HCT116 (cell line): ENCODE measurements around the gene TGFBR3.

Source experiments
- CTCF ChIP-seq, 3 experiments: fragments of 200-600 bp in 1 of 3; sonication (generic) in 1 of 3; IDR thresholded peaks in 2 of 3; conservative IDR thresholded peaks in 1 of 3; 2 replicates each; pipeline ENCODE4 v1.5.1; 2012 to 2017; ENCODE audit warnings: low read depth in 2 of 3, low read length in 2 of 3, antibody characterized with exemption in 1 of 3, borderline replicate concordance in 1 of 3, control low read depth in 1 of 3, mild to moderate bottlenecking in 1 of 3, mixed read lengths in 1 of 3, mixed run types in 1 of 3, moderate library complexity in 1 of 3; ENCODE audit not compliant: insufficient read depth in 1 of 3
- JUND ChIP-seq: IDR thresholded peaks from 2 replicates; pipeline ENCODE4 v1.6.1; 2012
- MAX ChIP-seq: IDR thresholded peaks from 2 replicates; pipeline ENCODE4 v1.6.1; 2012
- POLR2A ChIP-seq: IDR thresholded peaks from 2 replicates; pipeline ENCODE4 v1.7.0; 2011; ENCODE audit warnings: borderline replicate concordance; ENCODE audit not compliant: insufficient read depth, insufficient read length; ENCODE audit errors: extremely low read depth
- POLR2AphosphoS5 ChIP-seq: IDR thresholded peaks from 2 replicates; pipeline ENCODE4 v1.6.1; 2011; ENCODE audit warnings: mild to moderate bottlenecking, low read depth, low read length, moderate library complexity
- REST ChIP-seq: IDR thresholded peaks from 2 replicates; pipeline ENCODE4 v1.6.1; 2012; ENCODE audit warnings: low read depth
- TCF7L2 ChIP-seq: IDR thresholded peaks from 2 replicates; pipeline ENCODE4 v1.7.0; 2011; ENCODE audit warnings: borderline replicate concordance, inconsistent platforms; ENCODE audit not compliant: insufficient read depth, insufficient read length; ENCODE audit errors: extremely low read depth
- YY1 ChIP-seq: IDR thresholded peaks from 2 replicates; pipeline ENCODE4 v1.6.1; 2011; ENCODE audit warnings: low read length, low read depth, moderate library complexity, mild to moderate bottlenecking; ENCODE audit not compliant: insufficient replicate concordance; ENCODE audit errors: extremely low read depth
- ZNF274 ChIP-seq: fragments of 200-500 bp; sonication (Bioruptor generic); IDR thresholded peaks from 2 replicates; pipeline ENCODE4 v1.6.1; 2014; ENCODE audit warnings: mild to moderate bottlenecking, low read depth, low read length, inconsistent platforms

- no peak for TF ChIP-seq POLR2AphosphoS5
- TF ChIP-seq REST = no peak
- TF ChIP-seq JUND = no peak
- TF ChIP-seq CTCF (IDR thresholded peaks at IDR 0.05 in 2 of 3, conservative IDR thresholded peaks at IDR 0.05 in 1 of 3; ENCODE audit: borderline replicate concordance in 1 of 3, insufficient read depth in 1 of 3, low read depth in 2 of 3, low read length in 2 of 3) = no peak
- TF ChIP-seq ZNF274 = no peak
- no peak for TF ChIP-seq TCF7L2
- no peak for TF ChIP-seq POLR2A
- no peak for TF ChIP-seq YY1
- no peak for TF ChIP-seq MAX
These were observed 124.6 kb downstream of the TGFBR3 start for GRCh38 chr1:91761295-91761721.
